ENCODE results near the gene CAMK4. TPM values are rescaled to one million over a fixed set of nuclear protein-coding genes. Genes with fewer than 3 reads are reported as not detected.
A peak's percentile ranks its signal among the peaks of the same experiment; 100 is the strongest.

Gene CAMK4
- total and polyA plus RNA-seq, 2 donors (not counting 1 experiment from before 2014, with no cell fraction given) = 0.83 to 5.9 TPM

DNA sequence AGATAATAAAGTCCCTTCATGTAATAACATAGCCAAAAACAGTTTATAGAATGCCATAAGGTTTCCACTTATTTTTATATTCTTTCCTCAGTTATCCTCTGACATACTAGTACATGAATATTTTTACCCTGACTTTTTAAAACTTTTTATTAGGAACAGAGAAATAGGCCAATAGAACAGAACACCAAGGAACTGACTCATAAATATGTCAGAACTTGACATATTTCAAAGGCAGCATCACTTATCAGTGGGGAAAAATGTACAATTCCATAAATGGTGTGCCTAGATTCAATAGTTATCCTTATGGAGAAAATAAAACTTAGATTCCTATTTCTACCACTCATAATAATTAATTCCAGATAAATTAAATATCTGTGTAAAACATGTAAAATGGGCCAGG, 278.8 kb downstream of the CAMK4 start:
- peak in 1 of 2 donors; percentile 60 for DNase-seq (ENCODE audit: low read depth in 2 of 2)

DNA sequence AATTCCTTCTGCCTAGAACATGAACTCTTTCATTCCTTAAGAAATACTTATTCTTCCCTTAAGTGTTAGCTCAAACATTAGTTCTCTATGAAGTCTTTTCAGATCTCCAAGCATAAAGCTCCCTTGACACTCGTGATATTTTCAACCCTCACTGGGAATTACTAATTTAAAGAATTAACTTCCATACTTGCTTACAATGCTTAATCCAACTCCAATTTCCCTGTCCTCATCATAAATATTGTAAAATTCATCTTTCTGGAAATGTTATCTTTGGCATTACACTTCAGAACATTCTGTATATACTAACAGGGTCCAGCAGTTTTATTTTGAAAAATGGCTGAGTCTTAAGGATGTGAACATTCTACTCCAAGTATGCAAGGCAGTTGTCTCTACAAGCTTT, 280.9 kb downstream of the CAMK4 start:
- no peak for TF ChIP-seq EZH2 (IDR thresholded peaks at IDR 0.05; ENCODE audit: low read length, missing control alignments)
- TF ChIP-seq, protein P1, sequence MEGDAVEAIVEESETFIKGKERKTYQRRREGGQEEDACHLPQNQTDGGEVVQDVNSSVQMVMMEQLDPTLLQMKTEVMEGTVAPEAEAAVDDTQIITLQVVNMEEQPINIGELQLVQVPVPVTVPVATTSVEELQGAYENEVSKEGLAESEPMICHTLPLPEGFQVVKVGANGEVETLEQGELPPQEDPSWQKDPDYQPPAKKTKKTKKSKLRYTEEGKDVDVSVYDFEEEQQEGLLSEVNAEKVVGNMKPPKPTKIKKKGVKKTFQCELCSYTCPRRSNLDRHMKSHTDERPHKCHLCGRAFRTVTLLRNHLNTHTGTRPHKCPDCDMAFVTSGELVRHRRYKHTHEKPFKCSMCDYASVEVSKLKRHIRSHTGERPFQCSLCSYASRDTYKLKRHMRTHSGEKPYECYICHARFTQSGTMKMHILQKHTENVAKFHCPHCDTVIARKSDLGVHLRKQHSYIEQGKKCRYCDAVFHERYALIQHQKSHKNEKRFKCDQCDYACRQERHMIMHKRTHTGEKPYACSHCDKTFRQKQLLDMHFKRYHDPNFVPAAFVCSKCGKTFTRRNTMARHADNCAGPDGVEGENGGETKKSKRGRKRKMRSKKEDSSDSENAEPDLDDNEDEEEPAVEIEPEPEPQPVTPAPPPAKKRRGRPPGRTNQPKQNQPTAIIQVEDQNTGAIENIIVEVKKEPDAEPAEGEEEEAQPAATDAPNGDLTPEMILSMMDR (conservative IDR thresholded peaks at IDR 0.05 in 1 of 2, IDR thresholded peaks at IDR 0.05 in 1 of 2; ENCODE audit: low read depth in 1 of 2, low read length in 2 of 2) = no peak

More for the DNA sequence above, 278.8 kb downstream of the CAMK4 start:
- Histone ChIP-seq H3K4me1 (ENCODE audit: control insufficient read depth, extremely low read depth, insufficient read depth, low read length) (no peaks in the 10 kb centered on the region), H3K36me3 (ENCODE audit: control insufficient read depth, insufficient read depth, low read length) (peaks cover 4% of the 10 kb centered on the region), H3K9me3 (ENCODE audit: control insufficient read depth, insufficient read depth, low read depth, low read length) (no peaks in the 10 kb centered on the region), H3K4me3 (replicated peaks in 1 of 4; ENCODE audit: control extremely low read depth in 1 of 4, insufficient read depth in 1 of 4, low read depth in 3 of 4, low read length in 4 of 4) (no peak overlapping the region), H3K27ac (ENCODE audit: insufficient read depth, low read length) (no peak overlapping the region), H4K20me1 (ENCODE audit: control insufficient read depth, extremely low read depth, insufficient read depth, low read length) (no peaks in the 10 kb centered on the region), H3K27me3 (ENCODE audit: control insufficient read depth, insufficient read depth, low read length) (no peaks in the 10 kb centered on the region), H3K9ac (ENCODE audit: insufficient read depth, low read length) (no peak overlapping the region), H3K4me2 (ENCODE audit: extremely low read depth, insufficient read depth, low read length) (no peak overlapping the region), H3K79me2 (ENCODE audit: control insufficient read depth, insufficient read depth, low read length) (peaks cover 37% of the 10 kb centered on the region), H2AFZ (ENCODE audit: low read length) (no peak overlapping the region)
- TF ChIP-seq, protein P1 (conservative IDR thresholded peaks at IDR 0.05 in 1 of 2, IDR thresholded peaks at IDR 0.05 in 1 of 2; ENCODE audit: low read depth in 1 of 2, low read length in 2 of 2) = no peak
- TF ChIP-seq EZH2 (IDR thresholded peaks at IDR 0.05; ENCODE audit: low read length, missing control alignments) = no peak

DNA sequence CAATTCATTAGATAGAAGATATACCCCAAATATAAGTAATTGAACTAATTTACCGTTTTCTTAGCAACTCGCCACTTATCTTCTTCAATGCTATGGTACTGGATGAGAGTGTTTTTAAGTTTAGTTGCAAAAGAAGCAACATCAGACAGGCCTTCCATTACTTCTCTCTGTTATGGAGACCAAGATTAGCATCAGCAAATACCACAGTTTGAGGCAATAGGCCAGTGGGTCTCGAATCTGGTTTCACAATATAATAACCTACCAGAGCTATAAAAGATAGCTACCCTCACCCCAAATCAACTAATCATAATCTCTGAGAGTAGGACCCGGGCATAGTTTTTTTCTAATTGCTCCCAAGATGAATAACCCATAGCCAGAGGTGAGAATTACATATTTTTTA, 283.1 kb downstream of the CAMK4 start:
- DNase-seq (ENCODE audit: low read depth in 2 of 2) = no peak
- Histone ChIP-seq H3K79me2 (ENCODE audit: control insufficient read depth, insufficient read depth, low read length) (peaks cover 73% of the 10 kb centered on the region), H3K36me3 (ENCODE audit: control insufficient read depth, insufficient read depth, low read length) (peaks cover 2% of the 10 kb centered on the region), H3K9me3 (ENCODE audit: control insufficient read depth, insufficient read depth, low read depth, low read length) (no peaks in the 10 kb centered on the region), H3K4me3 (replicated peaks in 1 of 4; ENCODE audit: control extremely low read depth in 1 of 4, insufficient read depth in 1 of 4, low read depth in 3 of 4, low read length in 4 of 4) (no peak overlapping the region), H4K20me1 (ENCODE audit: control insufficient read depth, extremely low read depth, insufficient read depth, low read length) (peaks cover 3% of the 10 kb centered on the region), H2AFZ (ENCODE audit: low read length) (no peak overlapping the region), H3K9ac (ENCODE audit: insufficient read depth, low read length) (no peak overlapping the region), H3K4me1 (ENCODE audit: control insufficient read depth, extremely low read depth, insufficient read depth, low read length) (no peaks in the 10 kb centered on the region), H3K27ac (ENCODE audit: insufficient read depth, low read length) (no peak overlapping the region), H3K4me2 (ENCODE audit: extremely low read depth, insufficient read depth, low read length) (no peak overlapping the region), H3K27me3 (ENCODE audit: control insufficient read depth, insufficient read depth, low read length) (no peaks in the 10 kb centered on the region)
- no peak for TF ChIP-seq EZH2 (IDR thresholded peaks at IDR 0.05; ENCODE audit: low read length, missing control alignments)
- TF ChIP-seq, protein P1 (conservative IDR thresholded peaks at IDR 0.05 in 1 of 2, IDR thresholded peaks at IDR 0.05 in 1 of 2; ENCODE audit: low read depth in 1 of 2, low read length in 2 of 2) = no peak

More for the DNA sequence above, 280.9 kb downstream of the CAMK4 start:
- H3K36me3 ChIP-seq (ENCODE audit: control insufficient read depth, insufficient read depth, low read length) = peaks cover 4% of the 10 kb centered on the region
- no peak overlapping the region for H2AFZ ChIP-seq (ENCODE audit: low read length)
- H3K79me2 ChIP-seq (ENCODE audit: control insufficient read depth, insufficient read depth, low read length) = peaks cover 57% of the 10 kb centered on the region
- no peak overlapping the region for H3K4me3 ChIP-seq (replicated peaks in 1 of 4; ENCODE audit: control extremely low read depth in 1 of 4, insufficient read depth in 1 of 4, low read depth in 3 of 4, low read length in 4 of 4)
- DNase-seq (ENCODE audit: low read depth in 2 of 2) = peak in 1 of 2 donors; percentile 47
- H3K4me2 ChIP-seq (ENCODE audit: extremely low read depth, insufficient read depth, low read length) = no peak overlapping the region
- no peaks in the 10 kb centered on the region for H3K4me1 ChIP-seq (ENCODE audit: control insufficient read depth, extremely low read depth, insufficient read depth, low read length)
- H4K20me1 ChIP-seq (ENCODE audit: control insufficient read depth, extremely low read depth, insufficient read depth, low read length) = no peaks in the 10 kb centered on the region
- no peak overlapping the region for H3K27ac ChIP-seq (ENCODE audit: insufficient read depth, low read length)
- no peaks in the 10 kb centered on the region for H3K27me3 ChIP-seq (ENCODE audit: control insufficient read depth, insufficient read depth, low read length)
- no peaks in the 10 kb centered on the region for H3K9me3 ChIP-seq (ENCODE audit: control insufficient read depth, insufficient read depth, low read depth, low read length)
- no peak overlapping the region for H3K9ac ChIP-seq (ENCODE audit: insufficient read depth, low read length)

Measured in fibroblast of lung (primary cell).